Measurements from ENCODE around the gene MAP2K7.

The MAP2K7 gene

DNA sequence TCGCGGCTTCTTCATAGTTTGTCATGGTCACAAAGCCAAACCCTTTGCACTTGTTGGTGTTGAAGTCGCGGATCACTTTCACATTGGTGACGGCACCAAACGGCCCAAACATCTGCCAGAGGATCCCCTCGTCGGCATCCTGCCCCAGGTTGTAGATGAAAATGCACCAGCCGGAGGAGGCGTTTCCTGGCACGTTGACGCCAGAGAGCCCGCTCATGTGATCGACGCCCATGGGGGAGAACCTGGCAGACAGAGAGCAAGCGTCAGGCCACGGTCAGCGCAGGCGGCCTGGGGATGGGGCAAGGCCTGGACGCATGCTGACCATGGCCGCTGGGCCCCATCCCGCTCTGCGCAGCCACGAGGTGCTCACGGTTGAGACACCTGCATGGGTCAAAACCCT, 59.9 kb downstream of the MAP2K7 start:
- DNase-seq (ENCODE audit: low read depth in 2 of 2), result no peak

All from fibroblast of skin of left quadriceps (primary cell).